UCSD-AML1 (cell line): ENCODE measurements around the gene SAMD7.
A peak's percentile ranks its signal among the peaks of the same experiment; 100 is the strongest.

Experiments
- DNase-seq: peaks from one replicate; lab custom pipeline; 2025; ENCODE audit not compliant: unreplicated experiment; lab: John Stamatoyannopoulos, UW

Gene SAMD7

DNA sequence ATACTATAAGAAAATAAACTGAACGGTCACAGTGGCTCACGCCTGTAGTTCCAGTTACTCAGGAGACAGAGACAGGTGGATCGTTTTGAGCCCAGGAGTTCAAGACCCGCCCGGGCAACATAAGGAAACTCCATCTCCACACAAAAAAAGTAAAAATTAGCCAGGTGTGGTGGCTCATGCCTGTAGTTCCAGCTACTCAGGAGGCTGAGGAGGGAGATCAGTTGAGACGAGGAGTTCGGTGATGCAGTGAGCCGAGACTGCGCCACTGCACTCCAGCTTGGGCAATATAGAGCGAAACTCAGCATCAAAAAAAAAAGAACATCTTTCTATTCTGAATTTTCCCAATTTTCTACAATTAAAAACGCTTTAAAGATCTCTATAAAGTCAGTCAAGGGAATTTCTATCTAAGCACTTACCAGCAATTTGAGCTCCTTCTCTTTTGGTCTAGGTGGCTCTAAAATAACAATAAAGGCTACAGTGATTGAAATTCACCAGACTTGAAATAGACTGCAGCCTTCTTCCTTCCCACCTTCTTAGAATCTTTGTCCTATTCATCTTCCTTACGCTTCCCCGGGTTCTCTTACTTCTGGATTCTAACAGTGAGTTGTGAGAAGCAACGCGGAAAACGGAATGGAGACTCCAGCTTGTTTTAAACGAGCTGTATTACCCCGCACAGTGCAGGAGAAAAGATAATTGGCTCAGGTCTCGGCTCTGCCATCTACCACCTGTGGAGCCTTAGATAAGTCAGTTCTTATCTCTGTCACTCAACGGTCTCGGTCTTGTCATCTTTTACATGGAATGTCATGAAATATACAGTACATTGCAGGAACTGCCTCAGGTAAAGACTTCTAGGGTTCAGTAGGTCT, 54.4 kb downstream of the SAMD7 start:
- no peak for DNase-seq

DNA sequence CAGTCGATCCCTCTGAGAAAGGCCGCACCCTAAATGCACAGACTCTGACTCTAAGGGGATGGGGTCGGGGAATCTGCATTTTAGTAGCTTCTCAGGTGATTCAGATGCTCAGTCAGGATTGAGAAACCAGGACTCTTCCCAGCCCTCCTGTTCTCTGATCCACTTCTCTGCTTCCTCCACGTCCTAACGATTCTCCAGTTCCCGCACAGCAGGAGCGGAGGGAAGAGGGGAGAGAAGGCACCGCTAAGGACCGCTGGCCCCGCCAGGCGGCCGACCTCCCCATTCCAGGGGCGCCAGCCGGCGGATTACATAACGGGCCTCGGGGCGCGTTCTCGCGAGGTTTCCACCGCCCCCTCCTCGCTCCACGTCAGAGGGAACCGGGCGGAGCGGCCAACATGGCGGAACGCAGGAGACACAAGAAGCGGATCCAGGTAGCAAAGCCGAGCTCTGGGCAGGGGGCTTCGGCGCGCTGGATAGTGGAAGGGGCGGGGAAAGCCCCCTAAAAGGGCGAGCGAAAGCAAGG, 55.1 kb downstream of the SAMD7 start, which contains the start of gene SEC62:
TSS of gene SEC62 (plus strand) at position 380 of the 523 bp plus-strand sequence. CDS start at position 396, 16 bp downstream.
- DNase-seq: peak; percentile 93

DNA sequence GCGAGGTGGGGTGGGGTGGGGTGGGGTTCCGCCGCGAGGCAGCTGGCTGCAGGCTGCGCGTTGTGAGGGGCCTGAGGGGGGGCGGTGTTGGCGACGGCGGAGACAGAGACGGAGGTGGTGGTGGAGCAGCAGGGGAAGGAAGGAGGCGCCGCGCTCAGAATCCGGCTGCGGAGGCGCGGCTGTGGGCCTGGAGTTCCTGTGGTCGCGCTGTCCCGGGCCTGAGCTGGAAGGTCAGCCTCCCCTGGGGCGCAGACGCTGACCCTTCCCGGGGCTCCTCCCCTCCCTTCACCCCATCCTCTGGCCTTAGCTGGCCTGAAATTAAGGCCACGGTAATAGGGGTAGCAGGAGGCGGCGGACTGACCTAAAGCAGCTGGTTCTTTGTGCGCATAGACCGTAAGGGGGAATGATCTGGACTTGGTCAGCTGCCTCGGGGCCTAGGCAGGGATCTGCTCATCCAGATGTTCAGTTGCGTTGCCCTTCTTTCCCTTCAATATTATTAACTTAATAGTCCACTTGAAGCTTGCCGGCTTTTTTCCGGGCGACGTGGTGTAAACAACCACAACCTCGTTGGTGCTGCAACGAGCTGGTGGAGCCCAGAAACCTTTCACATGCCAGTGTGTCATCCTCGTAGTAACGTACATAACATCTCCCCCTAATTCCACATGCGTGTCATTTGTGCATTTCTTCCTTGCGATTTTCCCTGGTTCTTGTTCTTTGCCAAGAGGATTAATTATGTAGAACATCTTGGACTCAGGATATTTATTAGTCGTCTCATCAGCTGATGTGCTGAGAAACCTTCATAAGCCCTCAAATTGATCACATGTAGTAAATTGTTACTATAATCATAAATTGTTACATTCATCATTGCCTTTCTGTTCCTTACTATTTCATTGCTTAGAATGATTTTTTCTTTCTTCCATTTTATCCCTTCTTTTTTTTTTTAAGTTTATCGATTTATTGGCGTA, 55.9 kb downstream of the SAMD7 start:
- DNase-seq: peak; percentile 86

DNA sequence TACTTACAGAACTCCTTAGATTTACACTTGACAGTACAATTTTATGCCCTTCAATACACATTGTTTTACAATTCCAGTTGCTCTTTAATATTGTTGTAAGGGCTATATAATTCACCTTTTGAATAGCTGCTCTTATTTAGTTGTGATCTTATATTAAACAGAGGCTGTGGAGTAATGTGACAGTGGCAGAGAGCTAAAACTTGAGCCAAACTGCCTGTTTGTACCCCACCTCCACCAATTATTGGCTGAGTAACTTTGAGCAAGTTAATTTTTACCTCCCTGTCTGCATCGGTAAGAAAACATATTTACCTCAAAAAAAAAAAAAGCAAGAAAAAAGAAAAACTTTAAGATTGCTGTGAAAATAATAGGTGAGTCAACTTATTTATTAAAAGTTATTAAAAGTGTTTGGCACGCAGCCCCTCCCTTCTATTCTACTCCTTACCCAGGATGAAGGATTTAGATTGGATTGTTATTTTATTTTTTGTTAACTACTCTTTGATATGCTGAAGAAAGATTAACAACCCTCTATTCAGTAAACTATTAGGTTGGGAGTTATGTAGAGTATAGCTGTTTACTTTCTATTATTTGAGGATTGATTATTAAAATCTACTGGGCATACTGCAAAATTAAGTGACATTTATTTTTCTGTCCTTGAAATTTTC, 57.0 kb downstream of the SAMD7 start:
- DNase-seq: no peak

DNA sequence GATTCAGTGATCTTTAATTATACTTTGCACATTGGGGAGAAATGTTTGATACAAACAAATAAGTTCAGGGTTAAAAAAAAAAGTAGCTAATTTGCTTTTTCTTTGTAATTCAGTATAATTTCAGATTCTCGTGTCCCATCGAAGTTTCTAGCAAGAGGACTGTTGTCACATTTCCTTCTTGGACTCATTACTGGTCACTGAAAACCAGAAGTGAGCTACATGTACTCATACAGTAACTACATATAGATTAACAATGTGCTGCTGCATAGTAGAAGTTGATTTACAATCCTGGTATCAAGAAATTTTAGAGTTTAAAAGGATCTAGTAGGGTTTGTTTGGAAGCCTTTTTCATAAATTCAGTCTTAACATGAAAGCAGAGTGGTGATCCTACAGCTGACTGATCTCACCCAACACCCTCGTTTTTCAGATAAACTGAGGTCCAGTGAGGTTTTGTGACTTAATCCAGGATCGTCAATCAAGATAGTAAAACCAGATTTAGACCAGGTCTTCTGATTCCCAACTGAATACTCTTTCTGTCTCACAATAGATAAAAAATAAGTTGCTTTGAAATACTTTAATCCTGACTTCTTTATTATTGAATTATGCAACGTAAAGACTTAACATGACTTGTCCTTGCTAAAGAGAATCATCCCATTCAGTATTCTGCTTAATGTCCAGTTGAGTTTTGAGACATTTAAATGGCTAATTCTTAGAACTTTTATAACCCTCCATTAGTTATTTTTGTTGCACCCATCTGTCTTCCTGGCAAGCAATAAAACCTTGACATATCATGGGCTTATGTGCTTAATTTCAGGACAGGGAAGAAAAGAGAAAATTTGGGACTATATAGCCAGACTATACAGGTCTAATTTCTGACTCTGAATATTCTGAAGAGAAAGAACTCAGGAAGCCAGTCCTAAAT, 58.1 kb downstream of the SAMD7 start:
- no peak for DNase-seq

DNA sequence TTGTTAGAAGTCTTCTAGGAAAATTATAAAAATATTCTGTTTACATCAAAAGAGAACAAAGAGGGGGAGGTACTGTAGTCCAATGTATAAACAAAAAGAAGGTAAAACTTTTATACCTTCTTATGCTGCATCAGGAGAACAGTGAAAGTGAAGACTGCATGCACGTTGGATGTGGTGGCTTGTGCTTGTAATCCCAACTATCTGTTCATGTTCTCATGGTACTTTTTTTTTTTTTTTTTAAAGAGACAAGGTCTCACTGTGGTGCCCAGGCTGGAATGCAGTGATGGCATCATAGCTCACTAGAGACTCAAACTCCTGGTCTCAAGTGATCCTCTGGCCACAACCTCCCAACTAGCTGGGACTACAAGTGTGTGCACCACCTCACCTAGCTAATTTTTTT, 59.5 kb downstream of the SAMD7 start:
- no peak for DNase-seq

DNA sequence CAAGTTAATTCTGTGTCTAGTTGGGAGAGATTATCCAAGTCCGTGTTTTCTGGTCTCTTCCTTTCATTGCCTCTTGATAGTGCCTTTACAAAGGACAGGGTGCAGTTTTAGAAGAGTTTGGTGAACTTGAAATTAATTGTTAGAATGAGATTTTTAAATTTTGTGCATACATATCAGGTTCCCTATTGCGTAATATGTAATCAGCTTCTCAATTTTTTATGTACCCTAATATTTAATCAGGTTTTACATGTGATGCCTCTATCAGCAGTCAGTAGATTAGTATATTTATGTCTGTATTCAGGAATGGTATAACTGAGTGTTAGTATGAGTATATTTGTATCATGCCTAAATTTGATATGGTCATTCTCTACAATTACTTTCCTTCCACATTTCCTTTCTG, 60.1 kb downstream of the SAMD7 start:
- DNase-seq: no peak

DNA sequence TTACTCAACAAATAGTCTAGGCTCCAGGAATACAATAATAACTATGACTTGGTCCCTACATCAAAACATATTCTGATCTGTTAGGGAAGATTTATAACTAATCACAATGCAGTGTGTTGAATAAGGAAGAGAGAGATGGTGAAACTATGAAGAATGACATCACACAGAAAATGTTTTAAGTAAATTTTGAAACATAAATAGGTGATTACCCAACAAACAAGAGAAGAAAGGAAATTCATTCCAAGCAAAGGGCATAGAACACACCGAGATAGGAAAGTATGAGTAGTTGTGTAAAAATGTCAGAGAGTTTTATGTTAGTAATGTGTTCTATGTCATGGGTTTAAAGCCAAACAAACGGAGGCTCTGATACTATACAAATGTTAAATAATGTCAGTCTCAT, 68.7 kb downstream of the SAMD7 start:
- DNase-seq: no peak

DNA sequence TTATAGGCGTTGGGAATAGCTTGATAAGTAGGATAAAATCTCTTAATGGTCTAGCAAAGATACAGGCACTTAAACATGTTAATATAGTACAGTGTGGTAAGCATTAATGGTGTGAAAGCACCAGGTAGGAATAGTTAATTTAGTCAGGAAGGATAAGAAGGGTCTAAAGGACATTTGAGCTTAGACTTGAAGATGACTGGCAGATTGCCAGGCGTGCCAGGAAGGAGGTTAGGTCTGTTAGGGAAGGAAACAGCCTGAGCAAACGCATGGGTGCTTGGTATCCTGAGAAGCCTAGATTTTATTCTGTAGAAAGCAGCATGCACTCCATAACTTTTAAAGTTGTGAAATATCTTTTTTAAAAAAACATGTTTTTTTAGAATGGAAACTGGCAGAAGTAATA, 72.9 kb downstream of the SAMD7 start:
- peak; percentile 17 for DNase-seq
